Keratinocyte (primary cell): ENCODE results near the gene PTPMT1. TPM values are rescaled to one million over a fixed set of nuclear protein-coding genes. Genes with fewer than 3 reads are reported as not detected.
"Not testable (repeated sequence)": the region's sequence is repeated elsewhere in the genome, so short reads cannot be mapped to it uniquely, and the experiment has no call there.

Experiments
- DNase-seq: peaks from one replicate; pipeline ENCODE4 v3.0.0-alpha.2; 2011; ENCODE audit warnings: low read depth, missing footprints, low spot score
- FAIRE-seq: peaks from 2 replicates; lab custom pipeline; 2011; peaks lifted over from hg19 to GRCh38; lab: Jason Lieb, UNC
- H2AFZ ChIP-seq: 2 replicates; pipeline ENCODE4 v1.6.0; 2012; ENCODE audit warnings: low read length, control low read depth, inconsistent platforms; ENCODE audit not compliant: control insufficient read depth
- H3K27ac ChIP-seq: 2 replicates; pipeline ENCODE4 v1.5.1; 2011; ENCODE audit warnings: low read length; ENCODE audit not compliant: control insufficient read depth, insufficient read depth
- H3K27me3 ChIP-seq: 3 replicates; pipeline ENCODE4 v1.6.0; 2011; ENCODE audit warnings: low read length; ENCODE audit not compliant: control insufficient read depth, insufficient read depth; ENCODE audit errors: extremely low read depth
- H3K36me3 ChIP-seq, 2 experiments: 2 replicates in 1 of 2; 3 replicates in 1 of 2; pipeline ENCODE4 v1.5.1; 2011; ENCODE audit warnings: low read length in 2 of 2, mild to moderate bottlenecking in 1 of 2; ENCODE audit not compliant: control insufficient read depth in 2 of 2, insufficient read depth in 2 of 2; ENCODE audit errors: extremely low read depth in 1 of 2
- H3K4me1 ChIP-seq: 3 replicates; pipeline ENCODE4 v1.5.1; 2011; ENCODE audit warnings: low read length; ENCODE audit not compliant: control insufficient read depth, insufficient read depth; ENCODE audit errors: extremely low read depth
- H3K4me2 ChIP-seq: 3 replicates; pipeline ENCODE4 v1.6.0; 2011; ENCODE audit warnings: low read depth, low read length; ENCODE audit not compliant: control insufficient read depth, insufficient read depth; ENCODE audit errors: extremely low read depth
- H3K4me3 ChIP-seq, 3 experiments: fragments of 200-600 bp in 1 of 3; sonication (generic) in 1 of 3; 2 replicates in 2 of 3; 3 replicates in 1 of 3; pipeline ENCODE4 v1.5.1; 2011 to 2016; ENCODE audit warnings: low read length in 3 of 3, mild to moderate bottlenecking in 3 of 3, control low read depth in 2 of 3, inconsistent platforms in 1 of 3, low read depth in 1 of 3, mixed read lengths in 1 of 3, mixed run types in 1 of 3, moderate library complexity in 1 of 3; ENCODE audit not compliant: control insufficient read depth in 2 of 3, insufficient read depth in 2 of 3; ENCODE audit errors: extremely low read depth in 1 of 3
- H3K79me2 ChIP-seq: 2 replicates; pipeline ENCODE4 v1.6.0; 2012; ENCODE audit warnings: low read length; ENCODE audit not compliant: control insufficient read depth, insufficient read depth
- H3K9ac ChIP-seq: 3 replicates; pipeline ENCODE4 v1.6.0; 2011; ENCODE audit warnings: low read length; ENCODE audit not compliant: control insufficient read depth, insufficient read depth; ENCODE audit errors: extremely low read depth
- H3K9me1 ChIP-seq: 3 replicates; pipeline ENCODE4 v1.6.0; 2011; ENCODE audit warnings: low read length; ENCODE audit not compliant: control insufficient read depth, insufficient read depth; ENCODE audit errors: extremely low read depth
- H3K9me3 ChIP-seq: 2 replicates; pipeline ENCODE4 v1.5.1; 2012; ENCODE audit warnings: low read depth, low read length; ENCODE audit not compliant: control insufficient read depth
- H4K20me1 ChIP-seq: 3 replicates; pipeline ENCODE4 v1.6.0; 2011; ENCODE audit warnings: low read length; ENCODE audit not compliant: control insufficient read depth, insufficient read depth; ENCODE audit errors: extremely low read depth
- EZH2 ChIP-seq: IDR thresholded peaks from one replicate; pipeline ENCODE4 v1.6.1; 2012; ENCODE audit warnings: inconsistent platforms, mild to moderate bottlenecking, low read length, moderate library complexity
- dilution Hi-C: fragments of 300-500 bp; cut with MboI; formaldehyde crosslinking; loops from one replicate; pipeline ENCODE4 v1.7.0; 2020; ENCODE audit warnings: low sequenced_read_pairs; ENCODE audit not compliant: extremely low pct_ligation_motif_present
- polyA plus RNA-seq, 5 experiments: library from polyadenylated mRNA; depleted of rRNA in 3 of 5; stranded (reverse) in 3 of 5; stranded (forward) in 1 of 5; unstranded in 1 of 5; fragments of >200 nt; gene quantifications; 1 replicate in 1 of 5; 2 replicates in 3 of 5; 3 replicates in 1 of 5; pipeline versions ENCODE4 v1.2.1 to v1.2.3, GENCODE V29; 2011 to 2012; ENCODE audit warnings: missing spikeins in 2 of 5, low read depth in 1 of 5, low replicate concordance in 1 of 5
- TF ChIP-seq, protein P1 (sequence below), 3 experiments: IDR thresholded peaks in 1 of 3; conservative IDR thresholded peaks in 1 of 3; optimal IDR thresholded peaks in 1 of 3; 2 replicates in 2 of 3; 3 replicates in 1 of 3; pipeline versions ENCODE3 to v1.5.1; 2011; ENCODE audit warnings: low read length in 3 of 3, mild to moderate bottlenecking in 3 of 3, moderate library complexity in 2 of 3, control low read depth in 1 of 3, inconsistent platforms in 1 of 3; ENCODE audit not compliant: insufficient read depth in 2 of 3; ENCODE audit errors: extremely low read depth in 1 of 3

The PTPMT1 gene
- polyA plus RNA-seq, 1 donor (not counting 4 experiments of a cell fraction or from before 2014, with no cell fraction given) = 64.9 TPM

DNA sequence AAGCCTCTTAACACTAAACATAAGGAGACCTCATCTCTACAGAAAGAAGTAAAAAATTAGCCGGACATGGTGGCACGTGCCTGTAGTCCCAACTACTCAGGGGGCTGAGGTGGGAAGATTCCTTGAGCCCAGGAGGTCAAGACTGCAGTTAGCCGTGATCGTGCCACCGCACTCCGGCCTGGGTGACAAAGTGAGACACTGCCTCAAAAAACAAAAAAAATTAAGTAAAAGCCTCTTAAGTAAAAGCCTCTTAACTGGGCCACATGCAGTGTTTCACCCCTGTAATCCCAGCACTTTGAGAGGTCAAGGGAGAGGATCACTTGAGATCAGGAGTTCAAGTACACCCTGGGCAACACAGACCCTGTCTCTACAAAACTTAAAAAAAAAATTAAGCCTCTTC, 38.2 kb upstream of the PTPMT1 start:
- H3K4me1 ChIP-seq = peaks cover 37% of the 10 kb centered on the region

DNA sequence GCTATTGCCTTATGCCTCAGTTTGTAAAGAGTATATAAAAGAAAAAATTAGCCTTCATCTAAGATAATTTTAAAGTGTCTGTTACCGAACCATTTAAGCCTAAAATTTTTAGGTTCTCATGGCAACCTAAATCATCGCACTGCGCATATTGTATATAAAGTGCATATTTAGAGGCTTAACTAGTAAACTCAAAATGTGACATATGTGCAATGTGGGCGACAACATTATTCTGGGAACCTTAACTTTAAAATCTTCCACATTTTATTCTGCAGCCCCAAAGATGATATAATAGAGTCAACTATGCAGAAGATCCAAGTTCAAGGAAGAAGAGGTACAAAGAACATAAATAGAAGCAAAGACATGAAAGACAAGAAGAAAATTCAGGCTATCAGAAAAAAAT, 35.4 kb upstream of the PTPMT1 start:
- no peak for TF ChIP-seq EZH2
- TF ChIP-seq, protein P1, sequence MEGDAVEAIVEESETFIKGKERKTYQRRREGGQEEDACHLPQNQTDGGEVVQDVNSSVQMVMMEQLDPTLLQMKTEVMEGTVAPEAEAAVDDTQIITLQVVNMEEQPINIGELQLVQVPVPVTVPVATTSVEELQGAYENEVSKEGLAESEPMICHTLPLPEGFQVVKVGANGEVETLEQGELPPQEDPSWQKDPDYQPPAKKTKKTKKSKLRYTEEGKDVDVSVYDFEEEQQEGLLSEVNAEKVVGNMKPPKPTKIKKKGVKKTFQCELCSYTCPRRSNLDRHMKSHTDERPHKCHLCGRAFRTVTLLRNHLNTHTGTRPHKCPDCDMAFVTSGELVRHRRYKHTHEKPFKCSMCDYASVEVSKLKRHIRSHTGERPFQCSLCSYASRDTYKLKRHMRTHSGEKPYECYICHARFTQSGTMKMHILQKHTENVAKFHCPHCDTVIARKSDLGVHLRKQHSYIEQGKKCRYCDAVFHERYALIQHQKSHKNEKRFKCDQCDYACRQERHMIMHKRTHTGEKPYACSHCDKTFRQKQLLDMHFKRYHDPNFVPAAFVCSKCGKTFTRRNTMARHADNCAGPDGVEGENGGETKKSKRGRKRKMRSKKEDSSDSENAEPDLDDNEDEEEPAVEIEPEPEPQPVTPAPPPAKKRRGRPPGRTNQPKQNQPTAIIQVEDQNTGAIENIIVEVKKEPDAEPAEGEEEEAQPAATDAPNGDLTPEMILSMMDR (optimal IDR thresholded peaks at IDR 0.05 in 1 of 3, IDR thresholded peaks at IDR 0.05 in 1 of 3, conservative IDR thresholded peaks at IDR 0.05 in 1 of 3; ENCODE audit: extremely low read depth in 1 of 3, insufficient read depth in 2 of 3, low read length in 3 of 3) = no peak
- H3K9ac ChIP-seq = no peak overlapping the region
- DNase-seq (no peak), FAIRE-seq (no peak)
- dilution Hi-C loops = no loop called here
- no peak overlapping the region for H3K4me2 ChIP-seq
- H3K36me3 ChIP-seq = peaks cover 4 to 6% of the 10 kb centered on the region in 2 experiments
- H3K27me3 ChIP-seq = no peaks in the 10 kb centered on the region
- no peak overlapping the region for H3K4me3 ChIP-seq
- H3K9me1 ChIP-seq = no peaks in the 10 kb centered on the region
- H3K79me2 ChIP-seq = peaks cover 99% of the 10 kb centered on the region
- H3K27ac ChIP-seq = no peak overlapping the region
- H2AFZ ChIP-seq = no peak overlapping the region
- peaks cover 20% of the 10 kb centered on the region for H4K20me1 ChIP-seq
- peaks cover 14% of the 10 kb centered on the region for H3K4me1 ChIP-seq
- H3K9me3 ChIP-seq = no peaks in the 10 kb centered on the region

More for the DNA sequence above, 38.2 kb upstream of the PTPMT1 start:
- peaks cover 99% of the 10 kb centered on the region for H3K79me2 ChIP-seq
- dilution Hi-C loops = no loop called here
- H2AFZ ChIP-seq = no peak overlapping the region
- DNase-seq (no peak), FAIRE-seq (no peak)
- H3K9me3 ChIP-seq = no peaks in the 10 kb centered on the region
- H3K27me3 ChIP-seq = no peaks in the 10 kb centered on the region
- H3K4me2 ChIP-seq = no peak overlapping the region
- H3K9ac ChIP-seq = no peak overlapping the region
- no peaks in the 10 kb centered on the region for H3K9me1 ChIP-seq
- H3K36me3 ChIP-seq = peaks cover 2 to 6% of the 10 kb centered on the region in 2 experiments
- H3K27ac ChIP-seq = no peak overlapping the region
- no peak overlapping the region for H3K4me3 ChIP-seq
- peaks cover 32% of the 10 kb centered on the region for H4K20me1 ChIP-seq
- TF ChIP-seq, protein P1 (optimal IDR thresholded peaks at IDR 0.05 in 1 of 3, IDR thresholded peaks at IDR 0.05 in 1 of 3, conservative IDR thresholded peaks at IDR 0.05 in 1 of 3; ENCODE audit: extremely low read depth in 1 of 3, insufficient read depth in 2 of 3, low read length in 3 of 3) = no peak
- TF ChIP-seq EZH2 = no peak

DNA sequence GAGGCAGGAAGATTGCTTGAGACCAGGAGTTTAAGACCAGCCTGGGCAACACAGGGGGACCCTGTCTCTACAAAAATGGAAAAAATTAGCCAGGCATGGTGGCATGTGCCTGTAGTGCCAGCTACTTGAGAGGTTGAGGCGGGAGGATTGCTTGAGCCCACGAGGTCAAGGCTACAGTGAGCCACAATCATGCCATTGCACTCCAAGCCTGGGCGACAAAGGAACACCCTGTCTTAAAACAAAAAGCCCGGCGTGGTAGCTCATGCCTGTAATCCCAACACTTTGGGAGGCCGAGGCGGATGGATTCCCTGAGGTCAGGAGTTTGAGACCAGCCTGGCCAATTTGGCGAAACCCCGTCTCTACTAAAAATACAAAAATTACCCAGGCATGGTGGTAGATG, 34.7 kb upstream of the PTPMT1 start:
- DNase-seq, H3K36me3 ChIP-seq, H3K27me3 ChIP-seq, H3K4me3 ChIP-seq, H3K9me1 ChIP-seq, H3K9me3 ChIP-seq, H3K9ac ChIP-seq, H2AFZ ChIP-seq, H3K4me1 ChIP-seq, dilution Hi-C loops, H3K27ac ChIP-seq, H3K4me2 ChIP-seq, FAIRE-seq: not testable (repeated sequence)
- peaks cover 16% of the 10 kb centered on the region for H4K20me1 ChIP-seq
- peaks cover 99% of the 10 kb centered on the region for H3K79me2 ChIP-seq
